Endothelial cell of umbilical vein (primary cell): ENCODE data around the gene L3MBTL4. TPM values are rescaled to one million over a fixed set of nuclear protein-coding genes. Genes with fewer than 3 reads are reported as not detected.

Experiments used
- BruUV-seq: library from RNA; stranded (reverse); fragments of 400-500 nt; replicated peaks from 2 replicates; lab custom pipeline; 2021; lab: Mats Ljungman, UMichigan
- CTCF ChIA-PET: fragments of 300-600, 350-600 bp; sonication (Branson Sonifier 250); formaldehyde crosslinking; loops from one replicate; lab custom pipeline; 2021; ENCODE audit warnings: antibody characterized with exemption, inconsistent platforms; lab: Charles Lee
- POLR2A ChIA-PET: fragments of 300-600, 350-600 bp; sonication (Branson Sonifier 250); formaldehyde crosslinking; loops from one replicate; lab custom pipeline; 2021; ENCODE audit warnings: antibody characterized with exemption, inconsistent platforms; lab: Charles Lee
- DNase-seq: peaks from one replicate; pipeline ENCODE4 v3.0.0-alpha.2; 2011; ENCODE audit warnings: low read depth, low spot score
- FAIRE-seq: peaks from 2 replicates; lab custom pipeline; 2011; peaks lifted over from hg19 to GRCh38; lab: Jason Lieb, UNC
- H2AFZ ChIP-seq: 2 replicates; pipeline ENCODE4 v1.6.0; 2012; ENCODE audit warnings: low read depth, low read length, control low read depth, inconsistent platforms
- H3K27ac ChIP-seq: 2 replicates; pipeline ENCODE4 v1.5.1; 2011; ENCODE audit warnings: low read depth, mild to moderate bottlenecking, control low read depth, low read length, moderate library complexity; ENCODE audit not compliant: insufficient read depth
- H3K27me3 ChIP-seq, 2 experiments: 2 replicates each; pipeline versions ENCODE4 v1.6.0 to v1.6.1; 2011; ENCODE audit warnings: low read length in 2 of 2, mixed read lengths in 1 of 2; ENCODE audit not compliant: control insufficient read depth in 2 of 2, insufficient read depth in 2 of 2
- H3K36me3 ChIP-seq, 2 experiments: 2 replicates in 1 of 2; 3 replicates in 1 of 2; pipeline ENCODE4 v1.5.1; 2011; ENCODE audit warnings: low read length in 2 of 2, mild to moderate bottlenecking in 1 of 2, moderate library complexity in 1 of 2; ENCODE audit not compliant: control insufficient read depth in 2 of 2, insufficient read depth in 2 of 2; ENCODE audit errors: extremely low read depth in 1 of 2
- H3K4me1 ChIP-seq: 3 replicates; pipeline ENCODE4 v1.5.1; 2011; ENCODE audit warnings: mild to moderate bottlenecking, low read length; ENCODE audit not compliant: control insufficient read depth, insufficient read depth; ENCODE audit errors: extremely low read depth
- H3K4me2 ChIP-seq: 2 replicates; pipeline ENCODE4 v1.6.1; 2011; ENCODE audit warnings: low read length, control low read depth, mixed read lengths; ENCODE audit not compliant: insufficient read depth
- H3K4me3 ChIP-seq, 3 experiments: fragments of 200-600 bp in 1 of 3; sonication (generic), shearing (Covaris generic) in 1 of 3; replicated peaks in 1 of 3; 2 replicates each; pipeline ENCODE4 v1.5.1; 2011 to 2016; ENCODE audit warnings: control low read depth in 3 of 3, low read length in 3 of 3, mild to moderate bottlenecking in 2 of 3, inconsistent platforms in 1 of 3, low read depth in 1 of 3, moderate library complexity in 1 of 3; ENCODE audit not compliant: insufficient read depth in 1 of 3
- H3K79me2 ChIP-seq: 2 replicates; pipeline ENCODE4 v1.6.0; 2012; ENCODE audit warnings: low read length, inconsistent platforms; ENCODE audit not compliant: control insufficient read depth, insufficient read depth
- H3K9ac ChIP-seq: replicated peaks from 2 replicates; pipeline ENCODE3; 2011; ENCODE audit warnings: low read length, control low read depth; ENCODE audit not compliant: insufficient read depth; ENCODE audit errors: extremely low read depth
- H3K9me1 ChIP-seq: replicated peaks from 3 replicates; pipeline ENCODE4 v1.6.0; 2011; ENCODE audit warnings: mild to moderate bottlenecking, low read length; ENCODE audit not compliant: control insufficient read depth, insufficient read depth; ENCODE audit errors: extremely low read depth
- H3K9me3 ChIP-seq: replicated peaks from 2 replicates; pipeline ENCODE4 v1.5.1; 2012; ENCODE audit warnings: low read length, inconsistent platforms; ENCODE audit not compliant: control insufficient read depth, insufficient read depth
- H4K20me1 ChIP-seq: replicated peaks from 2 replicates; pipeline ENCODE3; 2011; ENCODE audit warnings: mild to moderate bottlenecking, low read length; ENCODE audit not compliant: control insufficient read depth, insufficient read depth; ENCODE audit errors: extremely low read depth
- CTCF ChIP-seq, 2 donors: IDR thresholded peaks; 1 replicate in 1 of 2; 2 replicates in 1 of 2; pipeline ENCODE4 v1.5.1; 2011; ENCODE audit warnings: low read length in 2 of 2, mild to moderate bottlenecking in 2 of 2, moderate library complexity in 2 of 2, control low read depth in 1 of 2, inconsistent platforms in 1 of 2, low read depth in 1 of 2; ENCODE audit not compliant: insufficient read depth in 1 of 2; ENCODE audit errors: extremely low read depth in 1 of 2
- EZH2 ChIP-seq: IDR thresholded peaks from 2 replicates; pipeline ENCODE4 v1.6.1; 2012; ENCODE audit warnings: borderline replicate concordance, low read depth, mild to moderate bottlenecking, moderate library complexity, low read length, inconsistent platforms; ENCODE audit not compliant: severe bottlenecking
- FOS ChIP-seq: IDR thresholded peaks from 2 replicates; pipeline ENCODE4 v1.6.1; 2011; ENCODE audit warnings: mild to moderate bottlenecking, low read length, moderate library complexity, borderline replicate concordance; ENCODE audit not compliant: insufficient read depth
- GATA2 ChIP-seq: IDR thresholded peaks from 2 replicates; pipeline ENCODE4 v1.7.0; 2011; ENCODE audit warnings: low read depth, mild to moderate bottlenecking, moderate library complexity, mixed read lengths, low read length; ENCODE audit not compliant: insufficient read length, insufficient read depth
- JUN ChIP-seq: IDR thresholded peaks from 2 replicates; pipeline ENCODE4 v1.6.1; 2011; ENCODE audit warnings: borderline replicate concordance, low read depth; ENCODE audit not compliant: insufficient read length, insufficient read depth
- MYC ChIP-seq: IDR thresholded peaks from one replicate; pipeline ENCODE4 v1.6.1; 2011; ENCODE audit warnings: mild to moderate bottlenecking, low read depth, low read length
- POLR2A ChIP-seq: IDR thresholded peaks from 2 replicates; pipeline ENCODE4 v1.6.1; 2012; ENCODE audit warnings: low read depth, mild to moderate bottlenecking, control low read depth, low read length
- POLR2AphosphoS5 ChIP-seq: IDR thresholded peaks from 2 replicates; pipeline ENCODE4 v1.6.1; 2012; ENCODE audit warnings: low read depth, mild to moderate bottlenecking, control low read depth, low read length, moderate library complexity; ENCODE audit not compliant: insufficient read depth
- dilution Hi-C: fragments of 300-500 bp; cut with MboI; formaldehyde crosslinking; loops from one replicate; pipeline ENCODE4 v1.15.0; 2019; ENCODE audit warnings: low sequenced_read_pairs; ENCODE audit not compliant: extremely low pct_ligation_motif_present
- intact Hi-C: fragments of 100-400 bp; cut with micrococcal nuclease; formaldehyde crosslinking; loops from one replicate; pipeline ENCODE4 v1.10.0; 2022
- polyA plus RNA-seq, 4 experiments: library from polyadenylated mRNA; depleted of rRNA in 3 of 4; stranded (reverse) in 3 of 4; unstranded in 1 of 4; fragments of >200 nt; gene quantifications; 2 replicates each; pipeline versions ENCODE4 v1.2.1 to v1.2.3, GENCODE V29; 2011 to 2012; ENCODE audit warnings: missing spikeins in 1 of 4
- total RNA-seq: library from RNA; stranded (reverse); gene quantifications from 2 replicates; pipeline ENCODE4 v1.2.3, GENCODE V29; 2021
- TF ChIP-seq, protein P1 (sequence below): IDR thresholded peaks from 2 replicates; pipeline ENCODE4 v1.6.1; 2011; ENCODE audit not compliant: insufficient read depth, insufficient read length

Gene L3MBTL4
- total and polyA plus RNA-seq, 2 donors (not counting 3 experiments of a cell fraction or from before 2014, with no cell fraction given), result 0.80 TPM; not detected in 1

- no peak overlapping the region for H3K4me3 ChIP-seq
These were observed 404.4 kb downstream of the L3MBTL4 start for GRCh38 chr18:6010284-6010683.

GRCh38 chr18:6009756-6010155, 405.0 kb downstream of the L3MBTL4 start:
- Histone ChIP-seq H3K79me2 (no peaks in the 10 kb centered on the region), H3K27me3 (no peaks in the 10 kb centered on the region), H3K36me3 (no peaks in the 10 kb centered on the region), H3K4me3 (no peak overlapping the region), H3K4me2 (no peak overlapping the region), H3K9ac (no peak overlapping the region), H3K9me1 (no peaks in the 10 kb centered on the region), H3K27ac (no peak overlapping the region), H4K20me1 (no peaks in the 10 kb centered on the region), H3K4me1 (no peaks in the 10 kb centered on the region), H3K9me3 (no peaks in the 10 kb centered on the region), H2AFZ (no peak overlapping the region)
- DNase-seq (no peak), FAIRE-seq (no peak)
- BruUV-seq, result no TSS peak
- intact Hi-C loops, result no loop called here
- CTCF ChIA-PET, result no interaction called here
- POLR2A ChIA-PET, result no interaction called here
- dilution Hi-C loops, result no loop called here
- no peak for TF ChIP-seq FOS
- no peak for TF ChIP-seq POLR2AphosphoS5
- no peak for TF ChIP-seq JUN
- no peak for TF ChIP-seq MYC
- TF ChIP-seq, protein P1, sequence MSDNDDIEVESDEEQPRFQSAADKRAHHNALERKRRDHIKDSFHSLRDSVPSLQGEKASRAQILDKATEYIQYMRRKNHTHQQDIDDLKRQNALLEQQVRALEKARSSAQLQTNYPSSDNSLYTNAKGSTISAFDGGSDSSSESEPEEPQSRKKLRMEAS, result no peak
- TF ChIP-seq GATA2, result no peak
- no peak for TF ChIP-seq CTCF (IDR thresholded peaks at IDR 0.05; ENCODE audit: extremely low read depth in 1 of 2, insufficient read depth in 1 of 2, low read depth in 1 of 2, low read length in 2 of 2)
- TF ChIP-seq POLR2A, result no peak
- no peak for TF ChIP-seq EZH2

More at GRCh38 chr18:6010284-6010683, 404.4 kb downstream of the L3MBTL4 start:
- no peaks in the 10 kb centered on the region for H4K20me1 ChIP-seq
- H3K4me1 ChIP-seq, result no peaks in the 10 kb centered on the region
- H2AFZ ChIP-seq, result no peak overlapping the region
- intact Hi-C loops (no loop called here), dilution Hi-C loops (no loop called here)
- no peak for DNase-seq
- ChIA-PET POLR2A (no interaction called here), CTCF (no interaction called here)
- no peaks in the 10 kb centered on the region for H3K9me3 ChIP-seq
- no peak for TF ChIP-seq GATA2
- no peak for TF ChIP-seq CTCF (IDR thresholded peaks at IDR 0.05; ENCODE audit: extremely low read depth in 1 of 2, insufficient read depth in 1 of 2, low read depth in 1 of 2, low read length in 2 of 2)
- no peak overlapping the region for H3K9ac ChIP-seq
- H3K79me2 ChIP-seq, result no peaks in the 10 kb centered on the region
- no peaks in the 10 kb centered on the region for H3K9me1 ChIP-seq
- H3K27ac ChIP-seq, result no peak overlapping the region
- no peak overlapping the region for H3K4me2 ChIP-seq
- no peaks in the 10 kb centered on the region for H3K27me3 ChIP-seq
- H3K36me3 ChIP-seq, result no peaks in the 10 kb centered on the region
- no peak for FAIRE-seq
- BruUV-seq, result no TSS peak
